Panc1 (cell line): ENCODE results near the gene IZUMO1. TPM values are rescaled to one million over a fixed set of nuclear protein-coding genes. Genes with fewer than 3 reads are reported as not detected.

Experiments used
- ATAC-seq: fragments of 200-7000 bp; cut with Tn5 transposase; 2 replicates; pipeline ENCODE4 v1.9.1; 2020; ENCODE audit warnings: mild to moderate bottlenecking, moderate library complexity
- BruUV-seq: library from RNA; stranded (reverse); fragments of 400-500 nt; replicated peaks from 2 replicates; lab custom pipeline; 2021; lab: Mats Ljungman, UMichigan
- CTCF ChIA-PET: fragments of 300-600 bp; sonication (Branson Sonifier 250); formaldehyde crosslinking; loops from one replicate; lab custom pipeline; 2022; ENCODE audit warnings: antibody characterized with exemption; lab: Charles Lee
- POLR2A ChIA-PET: fragments of 300-600 bp; sonication (Branson Sonifier 250); formaldehyde crosslinking; loops from one replicate; lab custom pipeline; 2022; ENCODE audit warnings: antibody characterized with exemption; lab: Charles Lee
- DNase-seq: peaks from one replicate; pipeline ENCODE4 v3.0.0-alpha.2; 2010; ENCODE audit warnings: low read depth, low spot score
- H3K27ac ChIP-seq: 2 replicates; pipeline ENCODE4 v1.5.1; 2011; ENCODE audit warnings: mild to moderate bottlenecking, low read length, inconsistent platforms
- H3K27me3 ChIP-seq: fragments of 200-500 bp; sonication (Bioruptor generic); 2 replicates; pipeline ENCODE4 v1.6.0; 2014; ENCODE audit warnings: low read length, inconsistent platforms; ENCODE audit not compliant: control insufficient read depth, insufficient read depth
- H3K36me3 ChIP-seq: fragments of 200-500 bp; sonication (Bioruptor generic); 2 replicates; pipeline ENCODE4 v1.5.1; 2014; ENCODE audit warnings: inconsistent platforms, mild to moderate bottlenecking, low read length, moderate library complexity; ENCODE audit not compliant: control insufficient read depth, insufficient read depth
- H3K4me1 ChIP-seq: 2 replicates; pipeline ENCODE4 v1.5.1; 2011; ENCODE audit warnings: inconsistent platforms, mild to moderate bottlenecking, low read length, moderate library complexity; ENCODE audit not compliant: control insufficient read depth, insufficient read depth
- H3K4me3 ChIP-seq, 2 experiments: 2 replicates each; pipeline ENCODE4 v1.5.1; 2011 to 2012; ENCODE audit warnings: low read depth in 2 of 2, low read length in 2 of 2, mild to moderate bottlenecking in 2 of 2, inconsistent platforms in 1 of 2, moderate library complexity in 1 of 2
- H3K9me3 ChIP-seq: fragments of 200-500 bp; sonication (Bioruptor generic); 2 replicates; pipeline ENCODE4 v1.5.1; 2014; ENCODE audit warnings: low read depth, mild to moderate bottlenecking, inconsistent platforms, low read length, moderate library complexity; ENCODE audit not compliant: control insufficient read depth, insufficient read depth
- CTCF ChIP-seq: fragments of 450-650 bp; IDR thresholded peaks from 2 replicates; pipeline ENCODE4 v1.5.1; 2017; ENCODE audit warnings: mild to moderate bottlenecking
- POLR2AphosphoS5 ChIP-seq: IDR thresholded peaks from 2 replicates; pipeline ENCODE4 v1.6.1; 2012; ENCODE audit warnings: mild to moderate bottlenecking, low read depth, low read length, moderate library complexity
- REST ChIP-seq, 2 experiments: IDR thresholded peaks; 2 replicates each; pipeline ENCODE4 v1.6.1; 2011 to 2012; ENCODE audit warnings: low read depth in 2 of 2, control low read depth in 1 of 2, low read length in 1 of 2, mild to moderate bottlenecking in 1 of 2, moderate library complexity in 1 of 2; ENCODE audit not compliant: insufficient read depth in 1 of 2
- SIN3A ChIP-seq: IDR thresholded peaks from 2 replicates; pipeline ENCODE4 v1.6.1; 2012; ENCODE audit warnings: low read depth, mild to moderate bottlenecking, low read length, moderate library complexity, borderline replicate concordance; ENCODE audit not compliant: insufficient read depth
- TCF7L2 ChIP-seq: IDR thresholded peaks from 2 replicates; pipeline ENCODE4 v1.6.1; 2011; ENCODE audit warnings: mild to moderate bottlenecking, low read depth, low read length, inconsistent platforms
- in situ Hi-C: cut with HindIII; loops from 2 replicates; pipeline ENCODE4 v1.10.0; 2016; ENCODE audit warnings: low sequenced_read_pairs, low pct_unique_long_range_greater_than_20kb
- intact Hi-C: fragments of 100-400 bp; cut with micrococcal nuclease; formaldehyde crosslinking; loops from one replicate; pipeline ENCODE4 v1.10.0; 2022; ENCODE audit not compliant: unreplicated experiment
- total RNA-seq: library from RNA; stranded (reverse); gene quantifications from one replicate; pipeline ENCODE4 v1.2.1, GENCODE V29; 2021; ENCODE audit not compliant: unreplicated experiment

IZUMO1 gene
- total RNA-seq, 1 experiment from 2014 or later = not detected

- TF ChIP-seq CTCF = no peak
- no peak for TF ChIP-seq TCF7L2
- TF ChIP-seq SIN3A = no peak
- no peak for TF ChIP-seq REST (IDR thresholded peaks at IDR 0.05; ENCODE audit: insufficient read depth in 1 of 2, low read depth in 2 of 2, low read length in 1 of 2)
- TF ChIP-seq POLR2AphosphoS5 = no peak
- in situ Hi-C loops = no loop called here
- Histone ChIP-seq H3K9me3 (no peaks in the 10 kb centered on the region), H3K36me3 (no peaks in the 10 kb centered on the region; the same call in 1 of the 2 replicates), H3K4me3 (peak overlapping the region; percentile 61 to 66), H3K27ac (peak overlapping the region; percentile 91), H3K27me3 (no peaks in the 10 kb centered on the region), H3K4me1 (no peaks in the 10 kb centered on the region; the same call in 1 of the 2 replicates)
- ChIA-PET POLR2A (interaction anchor here (0.6 to 0.7 kb wide), 2 partner anchors 55 to 69 kb away, joined by 3 to 5 read pairs; no protein-coding TSS in a partner anchor), CTCF (interaction anchor here (0.7 to 1.0 kb wide), 2 partner anchors 24 to 51 kb away, joined by 3 to 5 read pairs; no protein-coding TSS in a partner anchor)
- intact Hi-C loops = no loop called here
- no peak for ATAC-seq
- BruUV-seq = no TSS peak
- DNase-seq = no peak
Observed at GRCh38 chr19:48714759-48715675, 31.7 kb downstream of the IZUMO1 start.

- Histone ChIP-seq H3K36me3 (no peaks in the 10 kb centered on the region; the same call in 1 of the 2 replicates), H3K4me1 (no peaks in the 10 kb centered on the region; the same call in 1 of the 2 replicates), H3K27me3 (no peaks in the 10 kb centered on the region), H3K4me3 (peak overlapping the region; percentile 75 to 80), H3K9me3 (no peaks in the 10 kb centered on the region), H3K27ac (peak overlapping the region; percentile 91)
- peak; percentile 85 for DNase-seq
- in situ Hi-C loops (no loop called here), intact Hi-C loops (no loop called here)
- ChIA-PET POLR2A (interaction anchor here (0.5 to 0.7 kb wide), 3 partner anchors 70 to 508 kb away, joined by 3 to 5 read pairs (median 5); no protein-coding TSS in a partner anchor), CTCF (interaction anchor here (0.7 to 1.0 kb wide), 2 partner anchors 24 to 52 kb away, joined by 3 to 5 read pairs; no protein-coding TSS in a partner anchor)
- TF ChIP-seq SIN3A = no peak
- TF ChIP-seq POLR2AphosphoS5 = no peak; the same call in 1 of the 2 replicates
- TF ChIP-seq CTCF = no peak
- peak; percentile 62; the same call in 1 of the 2 replicates for TF ChIP-seq TCF7L2
- TF ChIP-seq REST (IDR thresholded peaks at IDR 0.05; ENCODE audit: insufficient read depth in 1 of 2, low read depth in 2 of 2, low read length in 1 of 2) = no peak
- no TSS peak for BruUV-seq
- peak; percentile 93 for ATAC-seq
Observed at GRCh38 chr19:48713864-48714755, 32.6 kb downstream of the IZUMO1 start.
